ENCODE measurements around the gene LIMK2.

DNA sequence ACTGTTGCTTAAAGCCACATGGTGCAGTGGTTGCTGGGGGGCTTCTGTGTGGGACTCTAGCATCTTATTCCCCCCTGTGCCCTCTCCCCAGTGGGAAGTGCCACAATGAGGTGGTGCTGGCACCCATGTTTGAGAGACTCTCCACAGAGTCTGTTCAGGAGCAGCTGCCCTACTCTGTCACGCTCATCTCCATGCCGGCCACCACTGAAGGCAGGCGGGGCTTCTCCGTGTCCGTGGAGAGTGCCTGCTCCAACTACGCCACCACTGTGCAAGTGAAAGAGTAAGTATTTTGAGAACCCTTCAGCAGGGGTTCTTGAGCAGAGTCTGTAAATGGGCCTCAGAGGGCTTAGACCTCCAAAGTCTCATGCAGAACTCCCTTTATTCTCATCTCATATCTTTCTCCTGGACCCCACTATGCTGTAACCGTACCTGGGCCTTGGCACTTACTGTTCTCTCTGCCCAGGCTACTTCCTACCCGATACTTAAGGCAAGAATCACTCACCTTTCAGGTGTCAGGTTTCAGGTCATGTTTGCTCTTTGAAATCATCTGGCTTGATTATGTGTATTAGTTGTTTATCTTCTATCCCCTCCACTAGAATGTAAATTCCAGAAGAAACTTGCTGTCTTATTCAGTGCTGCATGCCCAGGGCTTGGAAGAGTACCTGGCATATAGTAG, 47.8 kb downstream of the LIMK2 start:
- TF ChIP-seq, protein P1, sequence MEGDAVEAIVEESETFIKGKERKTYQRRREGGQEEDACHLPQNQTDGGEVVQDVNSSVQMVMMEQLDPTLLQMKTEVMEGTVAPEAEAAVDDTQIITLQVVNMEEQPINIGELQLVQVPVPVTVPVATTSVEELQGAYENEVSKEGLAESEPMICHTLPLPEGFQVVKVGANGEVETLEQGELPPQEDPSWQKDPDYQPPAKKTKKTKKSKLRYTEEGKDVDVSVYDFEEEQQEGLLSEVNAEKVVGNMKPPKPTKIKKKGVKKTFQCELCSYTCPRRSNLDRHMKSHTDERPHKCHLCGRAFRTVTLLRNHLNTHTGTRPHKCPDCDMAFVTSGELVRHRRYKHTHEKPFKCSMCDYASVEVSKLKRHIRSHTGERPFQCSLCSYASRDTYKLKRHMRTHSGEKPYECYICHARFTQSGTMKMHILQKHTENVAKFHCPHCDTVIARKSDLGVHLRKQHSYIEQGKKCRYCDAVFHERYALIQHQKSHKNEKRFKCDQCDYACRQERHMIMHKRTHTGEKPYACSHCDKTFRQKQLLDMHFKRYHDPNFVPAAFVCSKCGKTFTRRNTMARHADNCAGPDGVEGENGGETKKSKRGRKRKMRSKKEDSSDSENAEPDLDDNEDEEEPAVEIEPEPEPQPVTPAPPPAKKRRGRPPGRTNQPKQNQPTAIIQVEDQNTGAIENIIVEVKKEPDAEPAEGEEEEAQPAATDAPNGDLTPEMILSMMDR (IDR thresholded peaks at IDR 0.05; ENCODE audit: insufficient read depth, low read length, poor library complexity, severe bottlenecking) = no peak
- TF ChIP-seq EZH2phosphoT487 (conservative IDR thresholded peaks at IDR 0.05; ENCODE audit: low read length) = no peak

Data from SU-DHL-6 (cell line).